ENCODE results near the gene ANO6. TPM values are rescaled to one million over a fixed set of nuclear protein-coding genes. Genes with fewer than 3 reads are reported as not detected.
A peak's percentile ranks its signal among the peaks of the same experiment; 100 is the strongest.
"Not testable (repeated sequence)": the region's sequence is repeated elsewhere in the genome, so short reads cannot be mapped to it uniquely, and the experiment has no call there.

Gene ANO6
- total RNA-seq, 1 experiment from 2014 or later: 20.4 TPM

- Histone ChIP-seq H3K4me3 (no peak overlapping the region), H3K9me3 (no peaks in the 10 kb centered on the region), H3K36me3 (peaks cover 2% of the 10 kb centered on the region), H3K27me3 (no peaks in the 10 kb centered on the region)
- no peak for DNase-seq
Measured at GRCh38 chr12:45309836-45310626, 94.1 kb downstream of the ANO6 start.

DNA sequence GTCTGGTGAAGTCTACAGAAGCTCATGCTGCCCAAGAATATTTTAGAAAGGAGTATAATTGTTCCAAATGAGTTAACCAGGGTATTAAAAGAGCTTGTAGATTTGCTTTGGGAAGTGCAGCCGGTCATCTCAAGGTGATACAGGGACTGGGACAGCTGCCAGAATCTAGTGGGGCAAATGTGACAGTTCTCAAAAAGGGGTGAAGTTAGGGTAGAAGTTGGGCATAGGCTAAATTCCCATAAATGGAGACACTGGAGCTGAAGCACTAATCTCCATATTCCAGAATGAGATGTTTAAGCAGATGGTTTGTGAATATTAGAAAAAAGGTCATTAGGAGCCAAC, 94.7 kb downstream of the ANO6 start:
- Histone ChIP-seq H3K4me3 (no peak overlapping the region), H3K9me3 (no peaks in the 10 kb centered on the region), H3K36me3 (peaks cover 3% of the 10 kb centered on the region), H3K27me3 (no peaks in the 10 kb centered on the region)
- no peak for DNase-seq

DNA sequence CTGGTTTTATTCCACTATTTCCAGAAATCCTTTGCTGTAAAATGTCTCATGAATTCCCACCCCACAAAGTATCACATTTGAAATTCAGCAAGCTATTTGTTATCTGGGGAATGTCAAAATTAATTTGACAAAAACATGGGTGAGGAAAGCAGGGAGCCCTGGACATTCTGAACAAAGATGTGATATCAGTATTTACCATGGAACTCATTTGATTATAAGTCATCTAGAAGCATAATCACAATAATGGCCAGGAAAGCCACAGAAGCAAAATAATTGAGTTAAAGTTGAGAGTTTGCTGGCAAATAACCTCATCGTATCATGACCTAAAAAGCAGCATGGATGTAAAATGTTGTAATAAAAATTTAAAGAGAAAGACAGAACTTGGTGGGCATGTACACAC, 96.1 kb downstream of the ANO6 start:
- no peaks in the 10 kb centered on the region for H3K27me3 ChIP-seq
- H3K4me3 ChIP-seq: no peak overlapping the region
- DNase-seq: no peak
- peaks cover 2% of the 10 kb centered on the region; the same call in 1 of the 2 replicates for H3K9me3 ChIP-seq
- H3K36me3 ChIP-seq: peaks cover 5% of the 10 kb centered on the region; the same call in 1 of the 2 replicates

GRCh38 chr12:45314770-45315169, 98.9 kb downstream of the ANO6 start:
- no peaks in the 10 kb centered on the region for H3K27me3 ChIP-seq

GRCh38 chr12:45315462-45315861, 99.6 kb downstream of the ANO6 start:
- Histone ChIP-seq H3K9me3 (peaks cover 2% of the 10 kb centered on the region; the same call in 1 of the 2 replicates), H3K36me3 (peaks cover 5% of the 10 kb centered on the region; the same call in 1 of the 2 replicates), H3K4me3 (no peak overlapping the region), H3K27me3 (no peaks in the 10 kb centered on the region)
- no peak for DNase-seq

More at GRCh38 chr12:45314770-45315169, 98.9 kb downstream of the ANO6 start:
- DNase-seq: no peak
- Histone ChIP-seq H3K9me3 (peaks cover 2% of the 10 kb centered on the region; the same call in 1 of the 2 replicates), H3K4me3 (no peak overlapping the region), H3K36me3 (peaks cover 5% of the 10 kb centered on the region; the same call in 1 of the 2 replicates)

DNA sequence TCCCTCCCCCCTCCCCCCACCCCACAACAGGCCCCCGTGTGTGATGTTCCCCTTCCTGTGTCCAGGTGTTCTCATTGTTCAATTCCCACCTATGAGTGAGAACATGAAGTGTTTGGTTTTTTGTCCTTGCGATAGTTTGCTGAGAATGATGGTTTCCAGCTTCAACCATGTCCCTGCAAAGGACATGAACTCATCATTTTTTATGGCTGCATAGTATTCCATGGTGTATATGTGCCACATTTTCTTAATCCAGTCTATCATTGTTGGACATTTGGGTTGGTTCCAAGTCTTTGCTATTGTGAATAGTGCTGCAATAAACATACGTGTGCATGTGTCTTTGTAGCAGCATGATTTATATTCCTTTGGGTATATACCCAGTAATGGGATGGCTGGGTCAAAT, 101.4 kb downstream of the ANO6 start:
- DNase-seq: not testable (repeated sequence)

DNA sequence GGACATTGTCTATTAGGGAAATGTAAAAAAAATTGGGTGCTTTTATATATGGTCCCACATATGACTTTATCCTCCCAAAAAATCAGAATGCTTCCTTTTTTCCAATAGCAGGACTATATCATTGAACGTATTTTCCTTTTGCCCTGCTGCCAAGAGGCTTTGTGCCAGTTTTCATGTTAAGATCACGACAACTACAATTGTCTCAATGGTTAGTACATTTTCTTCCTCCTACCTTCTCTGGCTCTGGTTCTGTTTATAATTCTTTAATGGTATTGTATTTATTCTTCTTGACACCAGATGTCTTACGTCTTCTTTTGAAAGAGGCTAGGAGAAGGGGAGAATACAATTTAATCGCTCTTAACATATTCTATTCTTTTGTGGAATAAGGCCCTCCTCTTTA, 106.9 kb downstream of the ANO6 start:
- Histone ChIP-seq H3K9me3 (no peaks in the 10 kb centered on the region), H3K27me3 (no peaks in the 10 kb centered on the region), H3K36me3 (no peaks in the 10 kb centered on the region; the same call in 1 of the 2 replicates), H3K4me3 (no peak overlapping the region)
- DNase-seq: no peak

More for the DNA sequence above, 101.4 kb downstream of the ANO6 start:
- not testable (repeated sequence) for H3K4me3 ChIP-seq, H3K9me3 ChIP-seq, H3K36me3 ChIP-seq, H3K27me3 ChIP-seq

DNA sequence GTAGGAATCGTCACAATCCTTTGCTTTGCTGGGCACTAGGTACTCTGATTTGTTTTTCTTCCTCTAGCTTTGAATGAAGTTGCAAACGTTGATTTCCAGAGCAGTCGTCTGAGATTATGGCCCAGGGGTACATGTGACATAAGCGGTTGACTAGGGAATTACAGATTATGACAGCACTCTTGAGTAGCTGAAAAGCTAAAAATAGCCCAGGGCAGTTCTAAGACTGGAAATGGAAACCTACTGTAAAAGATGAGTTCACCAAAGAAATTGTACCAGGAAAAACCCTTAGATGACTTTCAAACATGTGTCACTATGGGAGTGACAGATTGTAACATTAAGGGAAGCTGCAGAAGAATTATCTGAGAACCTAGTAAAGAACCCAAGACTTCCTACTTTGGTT, 108.5 kb downstream of the ANO6 start:
- no peaks in the 10 kb centered on the region; the same call in 1 of the 2 replicates for H3K36me3 ChIP-seq
- H3K9me3 ChIP-seq: no peaks in the 10 kb centered on the region
- no peak overlapping the region for H3K4me3 ChIP-seq
- no peak for DNase-seq
- no peaks in the 10 kb centered on the region for H3K27me3 ChIP-seq

GRCh38 chr12:45326358-45326975, 110.6 kb downstream of the ANO6 start:
- no peaks in the 10 kb centered on the region; the same call in 1 of the 2 replicates for H3K36me3 ChIP-seq

GRCh38 chr12:45327823-45328383, 112.0 kb downstream of the ANO6 start:
- DNase-seq: no peak

More at GRCh38 chr12:45326358-45326975, 110.6 kb downstream of the ANO6 start:
- no peaks in the 10 kb centered on the region for H3K27me3 ChIP-seq
- no peak for DNase-seq
- no peak overlapping the region for H3K4me3 ChIP-seq
- no peaks in the 10 kb centered on the region for H3K9me3 ChIP-seq

DNA sequence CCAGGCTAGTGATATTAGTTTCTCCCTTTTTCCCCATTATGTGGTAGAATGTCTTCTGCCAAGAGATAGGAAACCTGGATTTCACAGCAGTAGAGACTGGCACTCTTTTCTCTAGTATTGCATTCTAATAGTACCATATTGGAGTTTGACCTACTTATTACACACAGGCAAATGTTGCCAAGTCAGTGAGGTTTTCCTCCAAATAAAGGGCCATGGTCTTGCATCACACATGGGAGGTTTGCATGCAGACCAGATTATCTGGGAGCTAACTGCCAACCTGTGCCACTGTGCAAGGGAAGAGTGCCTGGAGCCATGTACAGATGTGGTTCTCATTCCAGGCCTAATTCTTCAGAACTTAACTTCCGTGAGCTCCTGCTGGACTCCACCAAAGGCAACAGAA, 113.3 kb downstream of the ANO6 start:
- H3K27me3 ChIP-seq: no peaks in the 10 kb centered on the region
- DNase-seq: no peak
- H3K36me3 ChIP-seq: no peaks in the 10 kb centered on the region; the same call in 1 of the 2 replicates
- no peak overlapping the region for H3K4me3 ChIP-seq
- no peaks in the 10 kb centered on the region for H3K9me3 ChIP-seq

More at GRCh38 chr12:45327823-45328383, 112.0 kb downstream of the ANO6 start:
- Histone ChIP-seq H3K4me3 (no peak overlapping the region), H3K9me3 (no peaks in the 10 kb centered on the region), H3K27me3 (no peaks in the 10 kb centered on the region), H3K36me3 (no peaks in the 10 kb centered on the region; the same call in 1 of the 2 replicates)

DNA sequence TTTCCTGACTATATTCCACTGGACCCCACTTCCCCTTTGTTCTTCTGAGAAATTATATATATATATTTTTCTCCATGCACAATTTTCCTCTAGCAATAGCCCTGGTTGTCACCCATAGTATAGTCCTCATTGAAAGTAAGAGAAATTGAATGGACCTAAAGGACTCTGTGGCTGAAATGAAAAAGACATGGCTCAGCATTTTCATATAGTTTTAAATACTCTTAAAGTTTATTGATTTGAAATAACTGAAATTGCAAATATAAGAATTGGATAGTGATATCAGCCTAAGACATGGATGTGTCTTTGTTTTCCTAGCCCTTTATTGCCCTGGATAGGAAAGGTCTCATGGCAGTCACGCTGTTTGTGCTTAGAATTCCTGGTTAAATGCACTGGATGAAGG, 113.8 kb downstream of the ANO6 start:
- DNase-seq: no peak

DNA sequence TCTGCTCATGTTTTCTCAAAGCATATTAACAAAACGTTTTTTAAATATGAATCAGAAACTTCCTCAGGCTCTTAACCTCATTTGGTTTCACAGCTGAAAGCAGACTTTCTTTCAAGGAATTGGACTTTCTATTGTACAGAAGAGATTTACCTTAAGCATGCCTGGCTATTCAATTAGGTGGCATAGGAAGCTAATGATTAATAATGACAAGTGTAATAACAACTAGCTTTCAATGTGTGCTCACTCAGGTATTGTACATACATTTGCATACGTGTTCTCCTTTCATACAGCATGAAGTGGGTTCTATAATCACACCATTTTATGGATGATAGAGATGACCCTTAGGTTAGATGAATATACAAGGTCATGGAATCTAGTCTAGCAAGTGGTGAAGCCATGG, 115.7 kb downstream of the ANO6 start:
- Histone ChIP-seq H3K9me3 (no peaks in the 10 kb centered on the region), H3K36me3 (no peaks in the 10 kb centered on the region; the same call in 1 of the 2 replicates), H3K27me3 (no peaks in the 10 kb centered on the region), H3K4me3 (no peak overlapping the region)
- no peak for DNase-seq

More for the DNA sequence above, 113.8 kb downstream of the ANO6 start:
- Histone ChIP-seq H3K36me3 (no peaks in the 10 kb centered on the region; the same call in 1 of the 2 replicates), H3K27me3 (no peaks in the 10 kb centered on the region), H3K9me3 (no peaks in the 10 kb centered on the region), H3K4me3 (no peak overlapping the region)

- H3K4me3 ChIP-seq: no peak overlapping the region
- DNase-seq: no peak
- no peaks in the 10 kb centered on the region for H3K27me3 ChIP-seq
- no peaks in the 10 kb centered on the region for H3K9me3 ChIP-seq
- H3K36me3 ChIP-seq: no peaks in the 10 kb centered on the region; the same call in 1 of the 2 replicates
Measured at GRCh38 chr12:45334396-45334795, 118.5 kb downstream of the ANO6 start.

- Histone ChIP-seq H3K4me3 (no peak overlapping the region), H3K27me3 (no peaks in the 10 kb centered on the region), H3K9me3 (no peaks in the 10 kb centered on the region), H3K36me3 (no peaks in the 10 kb centered on the region; the same call in 1 of the 2 replicates)
- DNase-seq: no peak
Measured at GRCh38 chr12:45336331-45336730, 120.4 kb downstream of the ANO6 start.

DNA sequence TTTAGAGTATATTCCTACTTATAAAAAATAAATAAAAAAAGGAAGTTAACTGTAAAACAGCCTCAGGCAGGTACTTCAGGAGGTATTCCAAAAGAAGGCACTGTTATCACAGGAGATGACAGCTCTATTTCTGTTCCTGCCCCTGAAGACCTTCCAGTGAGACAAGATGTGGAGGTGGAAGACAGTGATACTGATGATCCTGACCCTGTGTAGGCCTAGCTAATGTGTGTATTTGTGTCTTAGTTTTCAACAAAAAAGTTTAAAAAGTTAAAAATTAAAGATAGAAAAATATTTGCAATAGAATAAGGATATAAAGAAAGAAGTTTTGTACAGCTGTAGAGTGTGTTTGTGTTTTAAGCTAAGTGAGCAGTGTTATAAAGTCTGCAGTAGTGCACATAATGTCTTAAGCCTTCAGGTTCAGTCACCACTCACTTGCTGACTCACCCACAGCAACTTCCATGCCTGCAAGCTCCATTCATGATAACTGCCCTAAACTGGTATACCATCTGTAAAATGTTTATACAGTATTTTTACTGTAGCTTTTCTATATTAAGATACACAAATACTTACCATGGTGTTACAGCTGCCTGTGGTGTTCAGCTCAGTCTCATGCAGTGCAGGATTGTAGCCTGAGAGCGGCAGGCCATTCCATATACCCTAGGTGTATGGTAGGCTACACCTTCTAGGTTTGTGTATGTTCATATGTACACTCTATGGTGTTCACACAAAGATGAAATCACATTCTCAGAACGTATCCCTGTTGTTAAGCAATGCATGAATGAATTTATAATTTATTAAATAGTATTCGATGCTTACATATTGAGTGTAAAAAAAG, 121.1 kb downstream of the ANO6 start:
- no peak overlapping the region for H3K4me3 ChIP-seq
- no peaks in the 10 kb centered on the region for H3K27me3 ChIP-seq
- no peaks in the 10 kb centered on the region for H3K36me3 ChIP-seq
- H3K9me3 ChIP-seq: no peaks in the 10 kb centered on the region
- DNase-seq: peak; percentile 66
